ENCODE measurements around the gene LMNTD1. TPM values are rescaled to one million over a fixed set of nuclear protein-coding genes. Genes with fewer than 3 reads are reported as not detected.
A peak's percentile ranks its signal among the peaks of the same experiment; 100 is the strongest.
"Not testable (repeated sequence)": the region's sequence is repeated elsewhere in the genome, so short reads cannot be mapped to it uniquely, and the experiment has no call there.

Gene LMNTD1
- total RNA-seq, 1 donor from 2014 or later: not detected

GRCh38 chr12:25495331-25496097, 57.6 kb downstream of the LMNTD1 start:
- Mint-ChIP-seq H3K9me3 (ENCODE audit: unreplicated experiment) (no peaks in the 10 kb centered on the region), H3K36me3 (ENCODE audit: unreplicated experiment) (peaks cover 3% of the 10 kb centered on the region), H3K4me3 (ENCODE audit: unreplicated experiment) (no peak overlapping the region), H3K27ac (ENCODE audit: unreplicated experiment) (peak overlapping the region; percentile 81), H3K4me1 (ENCODE audit: unreplicated experiment) (peaks cover 21% of the 10 kb centered on the region), H3K27me3 (ENCODE audit: unreplicated experiment) (peaks cover 3% of the 10 kb centered on the region)
- no peak for DNase-seq (ENCODE audit: extremely low spot score, unreplicated experiment)
- TF ChIP-seq CTCF (IDR thresholded peaks at IDR 0.05): no peak

- H3K4me3 Mint-ChIP-seq (ENCODE audit: unreplicated experiment): no peak overlapping the region
- DNase-seq (ENCODE audit: extremely low spot score, unreplicated experiment): no peak
- H3K27ac Mint-ChIP-seq (ENCODE audit: unreplicated experiment): no peak overlapping the region
- peaks cover 3% of the 10 kb centered on the region for H3K27me3 Mint-ChIP-seq (ENCODE audit: unreplicated experiment)
- peaks cover 3% of the 10 kb centered on the region for H3K36me3 Mint-ChIP-seq (ENCODE audit: unreplicated experiment)
- no peaks in the 10 kb centered on the region for H3K9me3 Mint-ChIP-seq (ENCODE audit: unreplicated experiment)
- peaks cover 22% of the 10 kb centered on the region for H3K4me1 Mint-ChIP-seq (ENCODE audit: unreplicated experiment)
- no peak for TF ChIP-seq CTCF (IDR thresholded peaks at IDR 0.05)
These were observed 58.2 kb downstream of the LMNTD1 start for GRCh38 chr12:25494926-25495325.

GRCh38 chr12:25493682-25494081, 59.4 kb downstream of the LMNTD1 start:
- peaks cover 29% of the 10 kb centered on the region for H3K4me1 Mint-ChIP-seq (ENCODE audit: unreplicated experiment)
- H3K4me3 Mint-ChIP-seq (ENCODE audit: unreplicated experiment): no peak overlapping the region
- no peak overlapping the region for H3K27ac Mint-ChIP-seq (ENCODE audit: unreplicated experiment)
- peaks cover 3% of the 10 kb centered on the region for H3K36me3 Mint-ChIP-seq (ENCODE audit: unreplicated experiment)
- no peak for TF ChIP-seq CTCF (IDR thresholded peaks at IDR 0.05)
- DNase-seq (ENCODE audit: extremely low spot score, unreplicated experiment): no peak
- H3K9me3 Mint-ChIP-seq (ENCODE audit: unreplicated experiment): no peaks in the 10 kb centered on the region
- H3K27me3 Mint-ChIP-seq (ENCODE audit: unreplicated experiment): peaks cover 3% of the 10 kb centered on the region

GRCh38 chr12:25491396-25492325, 61.4 kb downstream of the LMNTD1 start:
- DNase-seq (ENCODE audit: extremely low spot score, unreplicated experiment): no peak
- Mint-ChIP-seq H3K4me3 (ENCODE audit: unreplicated experiment) (no peak overlapping the region), H3K27ac (ENCODE audit: unreplicated experiment) (no peak overlapping the region), H3K36me3 (ENCODE audit: unreplicated experiment) (peaks cover 3% of the 10 kb centered on the region), H3K27me3 (ENCODE audit: unreplicated experiment) (peaks cover 3% of the 10 kb centered on the region), H3K4me1 (ENCODE audit: unreplicated experiment) (peaks cover 26% of the 10 kb centered on the region), H3K9me3 (ENCODE audit: unreplicated experiment) (no peaks in the 10 kb centered on the region)
- TF ChIP-seq CTCF (IDR thresholded peaks at IDR 0.05): no peak

GRCh38 chr12:25488956-25489870, 63.9 kb downstream of the LMNTD1 start:
- Mint-ChIP-seq H3K4me1 (ENCODE audit: unreplicated experiment) (peaks cover 11% of the 10 kb centered on the region), H3K4me3 (ENCODE audit: unreplicated experiment) (peak overlapping the region; percentile 44)
- not testable (repeated sequence) for H3K27me3 Mint-ChIP-seq (ENCODE audit: unreplicated experiment); H3K9me3 Mint-ChIP-seq (ENCODE audit: unreplicated experiment); DNase-seq (ENCODE audit: extremely low spot score, unreplicated experiment); H3K36me3 Mint-ChIP-seq (ENCODE audit: unreplicated experiment); H3K27ac Mint-ChIP-seq (ENCODE audit: unreplicated experiment)
